Glutamatergic neuron (in vitro differentiated cells): ENCODE data around the gene C4BPA. TPM values are rescaled to one million over a fixed set of nuclear protein-coding genes. Genes with fewer than 3 reads are reported as not detected.

ENCODE experiments used
- DNase-seq: peaks from one replicate; pipeline ENCODE4 v3.0.0; 2022
- H3K27ac Mint-ChIP-seq: one replicate; pipeline ENCODE4 v1.8.0; 2020; ENCODE audit warnings: mild to moderate bottlenecking, mixed read lengths, inconsistent platforms; ENCODE audit not compliant: unreplicated experiment
- H3K27me3 Mint-ChIP-seq: one replicate; pipeline ENCODE4 v1.8.0; 2020; ENCODE audit warnings: mild to moderate bottlenecking, moderate library complexity, mixed read lengths, inconsistent platforms; ENCODE audit not compliant: unreplicated experiment
- H3K36me3 Mint-ChIP-seq: one replicate; pipeline ENCODE4 v1.8.0; 2020; ENCODE audit warnings: mild to moderate bottlenecking, mixed read lengths, inconsistent platforms; ENCODE audit not compliant: unreplicated experiment
- H3K4me1 Mint-ChIP-seq: one replicate; pipeline ENCODE4 v1.8.0; 2020; ENCODE audit warnings: mild to moderate bottlenecking, low read depth, mixed read lengths, inconsistent platforms; ENCODE audit not compliant: unreplicated experiment
- H3K4me3 Mint-ChIP-seq: one replicate; pipeline ENCODE4 v1.8.0; 2020; ENCODE audit warnings: mild to moderate bottlenecking, mixed read lengths, inconsistent platforms; ENCODE audit not compliant: unreplicated experiment
- H3K9me3 Mint-ChIP-seq: one replicate; pipeline ENCODE4 v1.8.0; 2020; ENCODE audit warnings: mild to moderate bottlenecking, moderate library complexity, mixed read lengths, inconsistent platforms; ENCODE audit not compliant: unreplicated experiment
- total RNA-seq: library from RNA; stranded (reverse); fragmentation: NEBNext Ultra II Directional; extraction: Animal tissue kit (Norgen Biotek cat#: 25700); gene quantifications from one replicate; pipeline ENCODE4 v1.2.1, GENCODE V29; 2021; ENCODE audit not compliant: unreplicated experiment
- TF ChIP-seq, protein P1 (sequence below): fragments of 200-600 bp; sonication (generic); IDR thresholded peaks from one replicate; pipeline ENCODE4 v1.5.0; 2021; ENCODE audit not compliant: partially characterized antibody, unreplicated experiment

The C4BPA gene
- total RNA-seq, 1 donor from 2014 or later = not detected

DNA sequence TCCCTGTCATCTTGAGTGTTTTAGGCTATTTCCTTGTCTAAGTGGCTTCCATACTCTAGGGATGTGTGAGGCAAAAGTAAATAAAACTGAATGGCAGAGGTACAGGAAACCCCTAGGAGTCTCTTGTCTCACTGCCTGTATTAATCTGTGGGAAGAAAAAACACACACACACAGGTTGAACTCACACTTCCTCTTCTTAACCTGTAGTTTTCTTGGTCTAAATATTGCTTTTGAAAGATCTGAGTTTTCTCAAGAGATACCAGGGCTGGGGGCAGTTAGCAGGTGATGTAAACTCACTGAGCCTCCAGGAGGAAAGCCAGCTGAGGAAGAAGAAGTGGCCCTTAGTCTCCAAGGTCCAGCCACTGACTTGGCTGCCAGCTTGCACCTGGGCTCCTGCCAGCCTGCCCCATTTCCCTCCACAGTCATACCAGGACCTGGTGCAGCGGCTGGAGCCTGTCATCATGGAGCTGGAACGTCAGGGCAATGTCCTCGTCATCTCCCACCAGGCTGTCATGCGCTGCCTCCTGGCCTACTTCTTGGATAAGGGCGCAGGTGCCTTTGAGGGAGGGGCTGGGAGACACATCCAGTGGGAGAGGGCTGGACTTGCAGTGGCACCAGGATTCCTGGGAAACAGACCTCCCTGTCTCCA, 34.1 kb upstream of the C4BPA start:
- H3K27me3 Mint-ChIP-seq = no peaks in the 10 kb centered on the region
- no peak overlapping the region for H3K27ac Mint-ChIP-seq
- no peaks in the 10 kb centered on the region for H3K36me3 Mint-ChIP-seq
- TF ChIP-seq, protein P1, sequence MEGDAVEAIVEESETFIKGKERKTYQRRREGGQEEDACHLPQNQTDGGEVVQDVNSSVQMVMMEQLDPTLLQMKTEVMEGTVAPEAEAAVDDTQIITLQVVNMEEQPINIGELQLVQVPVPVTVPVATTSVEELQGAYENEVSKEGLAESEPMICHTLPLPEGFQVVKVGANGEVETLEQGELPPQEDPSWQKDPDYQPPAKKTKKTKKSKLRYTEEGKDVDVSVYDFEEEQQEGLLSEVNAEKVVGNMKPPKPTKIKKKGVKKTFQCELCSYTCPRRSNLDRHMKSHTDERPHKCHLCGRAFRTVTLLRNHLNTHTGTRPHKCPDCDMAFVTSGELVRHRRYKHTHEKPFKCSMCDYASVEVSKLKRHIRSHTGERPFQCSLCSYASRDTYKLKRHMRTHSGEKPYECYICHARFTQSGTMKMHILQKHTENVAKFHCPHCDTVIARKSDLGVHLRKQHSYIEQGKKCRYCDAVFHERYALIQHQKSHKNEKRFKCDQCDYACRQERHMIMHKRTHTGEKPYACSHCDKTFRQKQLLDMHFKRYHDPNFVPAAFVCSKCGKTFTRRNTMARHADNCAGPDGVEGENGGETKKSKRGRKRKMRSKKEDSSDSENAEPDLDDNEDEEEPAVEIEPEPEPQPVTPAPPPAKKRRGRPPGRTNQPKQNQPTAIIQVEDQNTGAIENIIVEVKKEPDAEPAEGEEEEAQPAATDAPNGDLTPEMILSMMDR = no peak
- no peak for DNase-seq
- no peaks in the 10 kb centered on the region for H3K4me1 Mint-ChIP-seq
- no peak overlapping the region for H3K4me3 Mint-ChIP-seq
- no peaks in the 10 kb centered on the region for H3K9me3 Mint-ChIP-seq

DNA sequence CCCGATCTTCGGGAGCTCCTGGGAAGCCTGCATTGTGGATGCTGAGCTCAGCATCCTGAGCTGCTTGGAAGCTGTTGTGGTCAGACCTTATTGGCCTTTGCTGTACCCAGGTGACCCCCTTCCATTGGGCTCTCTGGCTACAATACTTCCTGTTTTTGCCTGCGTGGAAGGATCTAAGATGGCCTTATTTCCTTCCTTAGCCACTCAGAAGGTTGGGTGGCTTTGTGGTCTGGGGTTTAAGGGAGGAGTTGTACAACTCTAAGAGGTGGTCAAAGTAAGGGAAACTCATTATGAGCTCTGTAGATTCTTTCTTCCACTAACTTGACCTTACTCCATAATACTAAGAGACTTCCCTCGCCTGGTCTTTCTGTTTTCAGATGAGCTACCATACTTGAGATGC, 33.2 kb upstream of the C4BPA start:
- H3K4me3 Mint-ChIP-seq = no peak overlapping the region
- no peaks in the 10 kb centered on the region for H3K9me3 Mint-ChIP-seq
- H3K4me1 Mint-ChIP-seq = no peaks in the 10 kb centered on the region
- no peak for DNase-seq
- TF ChIP-seq, protein P1 = no peak
- H3K27me3 Mint-ChIP-seq = no peaks in the 10 kb centered on the region
- no peaks in the 10 kb centered on the region for H3K36me3 Mint-ChIP-seq
- no peak overlapping the region for H3K27ac Mint-ChIP-seq

DNA sequence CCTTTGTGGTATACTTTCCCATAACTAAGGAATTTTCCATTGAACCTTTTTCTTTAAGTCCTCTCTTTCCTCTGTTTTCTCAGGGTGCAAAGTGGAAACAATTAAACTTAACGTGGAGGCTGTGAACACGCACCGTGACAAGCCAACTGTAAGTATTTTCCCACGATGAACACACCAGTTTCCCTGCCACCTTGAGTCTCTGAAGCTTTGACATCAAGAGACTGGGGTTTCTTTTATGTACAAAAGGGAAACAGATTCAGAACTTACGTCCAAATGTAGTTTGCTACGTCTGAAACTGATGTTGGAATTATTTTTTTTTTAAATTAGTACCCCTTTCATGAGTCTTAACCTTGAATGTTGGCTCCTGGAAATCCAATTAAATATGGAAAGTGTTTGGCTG, 32.6 kb upstream of the C4BPA start:
- TF ChIP-seq, protein P1 = no peak
- Mint-ChIP-seq H3K27ac (no peak overlapping the region), H3K9me3 (no peaks in the 10 kb centered on the region), H3K36me3 (no peaks in the 10 kb centered on the region), H3K4me3 (no peak overlapping the region), H3K4me1 (no peaks in the 10 kb centered on the region), H3K27me3 (no peaks in the 10 kb centered on the region)
- no peak for DNase-seq

DNA sequence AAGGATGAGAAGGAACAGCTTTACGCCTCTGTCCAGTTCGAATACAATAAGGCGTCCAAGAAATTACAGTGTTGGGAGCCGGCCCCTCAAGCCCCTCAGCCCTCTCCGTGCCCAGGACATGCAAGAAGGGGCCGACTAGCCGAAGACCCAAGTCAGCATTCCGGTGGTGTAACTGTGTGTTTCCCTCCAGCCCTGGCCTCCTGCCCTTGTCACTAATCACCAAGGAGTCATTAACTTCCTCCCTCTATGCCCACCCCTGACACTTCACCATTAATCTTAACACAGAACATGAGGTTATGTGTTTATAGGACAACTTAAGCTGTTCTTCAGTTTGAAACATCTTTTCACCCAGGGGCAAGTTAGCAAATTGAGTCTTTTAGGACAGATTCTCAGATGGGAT, 31.8 kb upstream of the C4BPA start:
- Mint-ChIP-seq H3K4me1 (no peaks in the 10 kb centered on the region), H3K4me3 (no peak overlapping the region), H3K36me3 (no peaks in the 10 kb centered on the region), H3K9me3 (no peaks in the 10 kb centered on the region), H3K27me3 (no peaks in the 10 kb centered on the region), H3K27ac (no peak overlapping the region)
- no peak for DNase-seq
- TF ChIP-seq, protein P1 = no peak

DNA sequence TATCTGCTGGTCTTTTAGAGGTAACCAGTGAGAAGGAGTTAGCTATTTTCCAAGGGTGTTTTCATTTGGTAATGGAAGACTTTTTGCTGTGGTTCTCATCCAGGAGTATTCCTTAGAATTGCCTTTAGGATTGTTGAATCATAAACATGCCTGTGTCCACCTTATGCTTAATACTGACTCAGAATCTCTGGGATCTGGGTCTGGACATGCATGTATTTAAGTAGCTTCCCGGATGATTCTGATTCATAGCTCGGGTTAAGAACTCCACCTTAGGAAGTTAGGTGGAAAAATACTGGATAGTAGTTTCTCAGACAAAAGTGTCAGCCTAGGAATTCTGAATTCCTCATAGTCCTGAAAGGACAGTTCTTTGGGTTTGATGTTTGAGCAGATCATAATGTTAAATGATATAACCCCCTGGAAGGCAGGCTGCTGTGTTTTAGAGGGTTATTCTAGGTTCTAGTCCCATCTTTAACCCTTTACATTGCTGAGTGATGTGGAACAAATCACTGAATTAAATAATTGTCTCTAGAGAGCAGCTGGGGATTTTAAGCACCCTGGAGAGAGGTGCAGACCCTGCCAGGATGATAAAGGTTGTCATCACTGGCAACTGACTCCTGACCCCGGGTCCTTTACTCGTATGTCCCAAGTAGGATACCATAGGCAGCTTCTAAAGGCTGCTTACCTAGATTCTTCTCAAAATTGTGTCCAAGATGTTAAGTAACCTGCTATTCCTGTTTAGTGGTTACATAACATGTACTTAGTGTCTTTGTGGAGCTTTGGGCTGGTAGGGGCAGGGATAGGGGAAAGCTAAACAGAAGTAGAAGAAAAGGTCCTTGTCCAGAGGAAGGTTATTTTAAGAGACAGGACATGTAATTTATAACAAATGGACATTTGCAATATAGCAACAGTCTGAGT, 29.9 kb upstream of the C4BPA start:
- no peaks in the 10 kb centered on the region for H3K27me3 Mint-ChIP-seq
- no peak overlapping the region for H3K4me3 Mint-ChIP-seq
- no peaks in the 10 kb centered on the region for H3K36me3 Mint-ChIP-seq
- H3K4me1 Mint-ChIP-seq = no peaks in the 10 kb centered on the region
- TF ChIP-seq, protein P1 = no peak
- H3K27ac Mint-ChIP-seq = no peak overlapping the region
- no peaks in the 10 kb centered on the region for H3K9me3 Mint-ChIP-seq
- DNase-seq = no peak
